PC-3 (cell line): Measurements from ENCODE around the gene UBXN6.

ENCODE experiments used
- CTCF ChIP-seq: fragments of 300-600 bp; sonication (generic); conservative IDR thresholded peaks from 2 replicates; pipeline ENCODE4 v1.5.1; 2017; ENCODE audit warnings: antibody characterized with exemption, low read depth, mild to moderate bottlenecking, low read length
- EZH2 ChIP-seq: fragments of 300-600 bp; sonication (generic); IDR thresholded peaks from one replicate; pipeline ENCODE4 v1.6.1; 2017; ENCODE audit warnings: antibody characterized with exemption, mild to moderate bottlenecking, low read length; ENCODE audit not compliant: unreplicated experiment

DNA sequence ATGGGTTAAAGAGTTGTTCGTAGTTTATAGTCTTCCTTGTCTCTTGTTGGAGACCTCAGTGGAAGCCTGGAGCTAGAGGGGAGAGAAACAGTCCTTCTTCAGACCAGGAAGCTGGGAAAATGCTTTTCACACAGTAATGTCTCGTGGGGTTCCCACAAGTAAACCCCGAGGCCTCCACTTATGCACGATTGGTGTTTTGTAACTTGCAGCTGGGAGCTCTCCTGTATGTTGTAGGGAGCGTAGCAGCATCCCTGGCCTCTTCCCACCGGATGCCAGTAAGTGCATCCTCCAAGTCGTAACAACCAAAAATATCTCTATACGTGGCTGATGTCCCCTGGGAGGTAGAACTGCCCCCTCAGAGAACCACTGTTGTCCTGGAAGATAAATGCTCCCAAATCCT, 51.6 kb downstream of the UBXN6 start:
- TF ChIP-seq EZH2, result no peak
- no peak for TF ChIP-seq CTCF
